ENCODE data around the gene NSFL1C.

Gene NSFL1C

DNA sequence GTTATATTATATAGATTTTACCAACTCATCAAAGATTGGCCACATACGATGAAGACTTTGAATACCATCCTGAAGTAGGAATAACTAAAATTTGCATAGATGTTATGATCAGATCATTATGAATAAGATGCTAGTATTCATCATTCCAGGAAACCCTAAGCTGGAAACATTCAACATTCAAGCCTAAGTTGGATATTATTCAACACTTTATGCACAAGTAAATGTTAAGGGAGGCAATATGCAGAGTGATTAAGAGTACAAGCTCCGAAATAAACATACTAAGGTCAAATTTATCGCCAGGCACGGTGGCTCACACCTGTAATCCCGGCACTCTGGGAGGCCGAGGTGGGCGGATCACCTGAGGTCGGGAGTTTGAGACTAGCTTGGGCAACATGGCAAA lies 30.4 kb downstream of the NSFL1C start:
- Histone ChIP-seq H3F3A (ENCODE audit: control insufficient read depth, insufficient read depth) (peaks cover 8% of the 10 kb centered on the region), H3K9me3 (ENCODE audit: control insufficient read depth, insufficient read depth, low read length) (peaks cover 9% of the 10 kb centered on the region), H3K4me1 (ENCODE audit: control insufficient read depth, low read length) (peaks cover 77% of the 10 kb centered on the region), H3K79me2 (ENCODE audit: control insufficient read depth, low read length) (no peaks in the 10 kb centered on the region), H3K27me3 (ENCODE audit: control insufficient read depth, low read length) (no peaks in the 10 kb centered on the region), H3K4me3 (ENCODE audit: low read length) (no peak overlapping the region), H3K4me2 (ENCODE audit: low read length) (no peak overlapping the region), H3K36me3 (ENCODE audit: control insufficient read depth, low read length) (0 out of 2 replicates have a peak, but pooled peaks cover 5% of the 10 kb centered on the region), H4K20me1 (ENCODE audit: control insufficient read depth, insufficient read depth, low read depth, low read length) (no peaks in the 10 kb centered on the region), H3K27ac (ENCODE audit: low read depth, low read length) (no peak overlapping the region), H3K9me2 (replicated peaks; ENCODE audit: control insufficient read depth, low read length) (no peaks in the 10 kb centered on the region)
- TF ChIP-seq, protein P1, sequence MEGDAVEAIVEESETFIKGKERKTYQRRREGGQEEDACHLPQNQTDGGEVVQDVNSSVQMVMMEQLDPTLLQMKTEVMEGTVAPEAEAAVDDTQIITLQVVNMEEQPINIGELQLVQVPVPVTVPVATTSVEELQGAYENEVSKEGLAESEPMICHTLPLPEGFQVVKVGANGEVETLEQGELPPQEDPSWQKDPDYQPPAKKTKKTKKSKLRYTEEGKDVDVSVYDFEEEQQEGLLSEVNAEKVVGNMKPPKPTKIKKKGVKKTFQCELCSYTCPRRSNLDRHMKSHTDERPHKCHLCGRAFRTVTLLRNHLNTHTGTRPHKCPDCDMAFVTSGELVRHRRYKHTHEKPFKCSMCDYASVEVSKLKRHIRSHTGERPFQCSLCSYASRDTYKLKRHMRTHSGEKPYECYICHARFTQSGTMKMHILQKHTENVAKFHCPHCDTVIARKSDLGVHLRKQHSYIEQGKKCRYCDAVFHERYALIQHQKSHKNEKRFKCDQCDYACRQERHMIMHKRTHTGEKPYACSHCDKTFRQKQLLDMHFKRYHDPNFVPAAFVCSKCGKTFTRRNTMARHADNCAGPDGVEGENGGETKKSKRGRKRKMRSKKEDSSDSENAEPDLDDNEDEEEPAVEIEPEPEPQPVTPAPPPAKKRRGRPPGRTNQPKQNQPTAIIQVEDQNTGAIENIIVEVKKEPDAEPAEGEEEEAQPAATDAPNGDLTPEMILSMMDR (IDR thresholded peaks at IDR 0.05; ENCODE audit: low read depth, low read length, poor library complexity, severe bottlenecking): no peak

DNA sequence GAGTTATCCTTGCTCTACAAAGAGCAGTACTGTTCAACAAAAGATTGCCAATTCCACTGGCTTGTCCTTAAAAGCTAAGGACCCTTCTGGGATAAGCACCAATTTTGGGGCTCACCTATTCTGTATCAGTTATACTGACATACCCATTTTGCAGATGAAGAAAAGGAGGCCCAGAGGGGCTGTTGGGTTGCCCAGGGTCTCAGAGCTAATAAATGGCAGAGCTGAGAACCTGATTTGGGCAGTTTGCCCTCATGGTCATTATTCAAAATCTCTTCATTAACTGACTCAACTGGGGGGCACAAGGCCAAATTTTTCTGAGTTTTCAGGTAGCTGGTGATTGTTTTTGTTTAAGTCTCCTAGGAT lies 31.3 kb downstream of the NSFL1C start:
- Histone ChIP-seq H3K27me3 (ENCODE audit: control insufficient read depth, low read length) (no peaks in the 10 kb centered on the region), H3K36me3 (ENCODE audit: control insufficient read depth, low read length) (0 out of 2 replicates have a peak, but pooled peaks cover 5% of the 10 kb centered on the region), H3K9me2 (replicated peaks; ENCODE audit: control insufficient read depth, low read length) (no peaks in the 10 kb centered on the region), H3K27ac (ENCODE audit: low read depth, low read length) (peak overlapping the region; percentile 67), H3K4me1 (ENCODE audit: control insufficient read depth, low read length) (peaks cover 85% of the 10 kb centered on the region), H3K4me3 (ENCODE audit: low read length) (peak overlapping the region; percentile 56), H3K79me2 (ENCODE audit: control insufficient read depth, low read length) (no peaks in the 10 kb centered on the region), H3K9me3 (ENCODE audit: control insufficient read depth, insufficient read depth, low read length) (peaks cover 9% of the 10 kb centered on the region), H4K20me1 (ENCODE audit: control insufficient read depth, insufficient read depth, low read depth, low read length) (no peaks in the 10 kb centered on the region), H3F3A (ENCODE audit: control insufficient read depth, insufficient read depth) (peaks cover 10% of the 10 kb centered on the region), H3K4me2 (ENCODE audit: low read length) (peak overlapping the region; percentile 62)
- TF ChIP-seq EZH2phosphoT487 (IDR thresholded peaks at IDR 0.05; ENCODE audit: borderline replicate concordance, low read length): no peak
- TF ChIP-seq, protein P1 (IDR thresholded peaks at IDR 0.05; ENCODE audit: low read depth, low read length, poor library complexity, severe bottlenecking): no peak

DNA sequence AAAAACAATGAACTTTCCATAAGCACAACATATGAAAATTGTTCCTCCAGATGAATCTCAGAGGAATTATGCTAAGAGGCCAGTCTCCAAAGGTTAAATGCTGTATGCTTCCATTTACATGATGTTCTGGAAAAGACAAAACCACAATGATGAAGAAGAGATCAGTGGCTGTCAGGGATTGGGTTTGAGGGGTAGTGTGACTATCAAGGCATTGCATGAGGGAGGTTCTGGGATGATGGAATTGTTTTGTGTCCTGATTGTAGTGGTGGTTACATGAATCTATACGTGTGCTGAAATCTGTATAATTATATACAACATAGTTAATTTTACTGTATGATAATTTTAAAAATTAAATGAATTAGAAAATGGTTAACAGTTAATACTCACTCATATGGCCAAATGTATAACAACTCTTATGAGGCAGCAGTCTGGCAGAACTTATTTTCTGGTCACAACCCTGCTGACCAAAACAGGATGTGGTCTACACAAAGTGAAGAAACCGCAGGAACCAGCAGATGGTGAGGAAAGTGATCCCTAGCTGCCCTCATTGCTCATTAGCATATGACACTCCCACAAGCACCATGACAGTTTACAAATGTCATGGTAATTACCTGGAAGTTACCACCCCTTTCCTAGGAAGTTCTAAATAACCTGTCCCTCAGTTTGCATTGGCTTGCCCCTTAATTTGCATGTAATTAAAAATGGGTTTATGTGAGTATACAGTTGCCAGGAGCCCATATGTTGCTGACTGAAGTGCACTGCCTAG lies 31.9 kb downstream of the NSFL1C start:
- Histone ChIP-seq H3K27me3 (ENCODE audit: control insufficient read depth, low read length) (no peaks in the 10 kb centered on the region), H3K79me2 (ENCODE audit: control insufficient read depth, low read length) (no peaks in the 10 kb centered on the region), H3K4me2 (ENCODE audit: low read length) (peak overlapping the region; percentile 62), H3K4me3 (ENCODE audit: low read length) (peak overlapping the region; percentile 56), H3K9me2 (replicated peaks; ENCODE audit: control insufficient read depth, low read length) (no peaks in the 10 kb centered on the region), H3K9me3 (ENCODE audit: control insufficient read depth, insufficient read depth, low read length) (peaks cover 9% of the 10 kb centered on the region), H3F3A (ENCODE audit: control insufficient read depth, insufficient read depth) (peaks cover 11% of the 10 kb centered on the region), H3K36me3 (ENCODE audit: control insufficient read depth, low read length) (0 out of 2 replicates have a peak, but pooled peaks cover 5% of the 10 kb centered on the region), H3K4me1 (ENCODE audit: control insufficient read depth, low read length) (peaks cover 85% of the 10 kb centered on the region), H3K27ac (ENCODE audit: low read depth, low read length) (peak overlapping the region; percentile 67), H4K20me1 (ENCODE audit: control insufficient read depth, insufficient read depth, low read depth, low read length) (no peaks in the 10 kb centered on the region)
- TF ChIP-seq, protein P1 (IDR thresholded peaks at IDR 0.05; ENCODE audit: low read depth, low read length, poor library complexity, severe bottlenecking): no peak
- no peak for TF ChIP-seq EZH2phosphoT487 (IDR thresholded peaks at IDR 0.05; ENCODE audit: borderline replicate concordance, low read length)

Measured in DOHH2 (cell line).